Peyer's patch (tissue), 4 donors: Measurements from ENCODE around the gene LRRC57. TPM values are rescaled to one million over a fixed set of nuclear protein-coding genes. Genes with fewer than 3 reads are reported as not detected.
A peak's percentile ranks its signal among the peaks of the same experiment; 100 is the strongest.

Source experiments
- DNase-seq, 3 donors: peaks; one replicate each; pipeline ENCODE4 v3.0.0-alpha.2; 2017 to 2019
- H3K27ac ChIP-seq, 4 donors: fragments of 200-600 bp; sonication (generic); one replicate each; pipeline ENCODE4 v1.5.1; 2016 to 2019
- H3K27me3 ChIP-seq, 2 donors: fragments of 200-600 bp; sonication (generic); one replicate each; pipeline ENCODE4 v1.5.1; 2019
- H3K36me3 ChIP-seq, 3 donors: fragments of 200-600 bp; sonication (generic); one replicate each; pipeline ENCODE4 v1.5.1; 2016 to 2019
- H3K4me1 ChIP-seq, 4 donors: fragments of 200-600 bp; sonication (generic); one replicate each; pipeline ENCODE4 v1.5.1; 2016 to 2019
- H3K4me3 ChIP-seq, 4 donors: fragments of 200-600 bp; sonication (generic); 1 replicate in 3 of 4; 2 replicates in 1 of 4; pipeline ENCODE4 v1.5.1; 2016 to 2019; ENCODE audit warnings: mild to moderate bottlenecking in 1 of 4
- H3K9me3 ChIP-seq, 4 donors: fragments of 200-600 bp; sonication (generic); one replicate each; pipeline ENCODE4 v1.5.1; 2016 to 2019; ENCODE audit warnings: mild to moderate bottlenecking in 1 of 4
- POLR2A ChIP-seq, 2 donors: fragments of 450-650 bp; IDR thresholded peaks; one replicate each; pipeline ENCODE4 v1.5.1; 2017; ENCODE audit warnings: antibody characterized with exemption in 2 of 2, mild to moderate bottlenecking in 2 of 2, moderate library complexity in 2 of 2
- total RNA-seq, 4 donors: library from RNA; depleted of rRNA; stranded (reverse); fragments of >200 nt; gene quantifications; one replicate each; pipeline ENCODE4 v1.1.0, GENCODE V29; 2016
- TF ChIP-seq, protein P1 (sequence below), 6 experiments: fragments of 450-650 bp in 4 of 6; fragments of 200-600 bp in 2 of 6; sonication (generic) in 1 of 6; IDR thresholded peaks; one replicate each; pipeline ENCODE4 v1.5.1; 2017 to 2019; ENCODE audit warnings: antibody characterized with exemption in 6 of 6, mild to moderate bottlenecking in 3 of 6, moderate library complexity in 1 of 6

The LRRC57 gene
- total RNA-seq, 4 donors from 2014 or later: 22.4 to 38.1 (median 33.1) TPM

DNA sequence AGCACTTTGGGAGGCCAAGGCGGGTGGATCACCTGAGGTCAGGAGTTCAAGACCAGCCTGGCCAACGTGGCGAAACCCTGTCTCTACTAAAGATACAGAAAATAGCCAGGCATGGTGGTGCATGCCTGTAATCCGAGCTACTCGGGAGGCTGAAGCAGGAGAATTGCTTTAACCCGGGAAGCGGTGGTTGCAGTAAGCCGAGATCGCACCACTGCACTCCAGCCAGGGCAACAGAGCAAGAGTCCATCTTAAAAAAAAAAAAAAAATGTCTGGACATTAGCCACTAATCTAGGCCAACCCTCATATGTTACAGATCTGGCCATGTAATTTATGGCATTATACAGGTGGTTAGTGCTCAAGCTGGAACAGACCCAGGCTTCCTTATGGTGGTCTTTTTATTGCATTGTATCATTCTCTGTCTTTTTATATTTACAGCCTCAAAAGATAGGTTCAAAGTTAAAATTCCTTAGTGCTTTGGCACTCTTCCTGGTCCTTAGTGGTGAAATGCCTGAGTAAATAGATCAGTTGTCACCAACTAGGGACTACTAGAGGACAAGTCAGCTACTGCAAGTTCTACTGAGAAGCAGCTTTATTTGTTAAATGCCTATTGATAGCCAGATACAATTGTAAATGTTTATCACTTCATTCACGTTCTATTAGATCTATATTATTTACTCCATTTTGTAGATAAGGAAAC is 42.8 kb upstream of the LRRC57 start:
- Histone ChIP-seq H3K27me3 (no peaks in the 10 kb centered on the region), H3K4me1 (peaks cover 0 to 11% (median 0%) of the 10 kb centered on the region in 4 donors), H3K36me3 (no peaks in the 10 kb centered on the region), H3K4me3 (no peak overlapping the region), H3K9me3 (no peaks in the 10 kb centered on the region), H3K27ac (no peak overlapping the region)
- DNase-seq: no peak
- TF ChIP-seq POLR2A (IDR thresholded peaks at IDR 0.05): no peak
- TF ChIP-seq, protein P1, sequence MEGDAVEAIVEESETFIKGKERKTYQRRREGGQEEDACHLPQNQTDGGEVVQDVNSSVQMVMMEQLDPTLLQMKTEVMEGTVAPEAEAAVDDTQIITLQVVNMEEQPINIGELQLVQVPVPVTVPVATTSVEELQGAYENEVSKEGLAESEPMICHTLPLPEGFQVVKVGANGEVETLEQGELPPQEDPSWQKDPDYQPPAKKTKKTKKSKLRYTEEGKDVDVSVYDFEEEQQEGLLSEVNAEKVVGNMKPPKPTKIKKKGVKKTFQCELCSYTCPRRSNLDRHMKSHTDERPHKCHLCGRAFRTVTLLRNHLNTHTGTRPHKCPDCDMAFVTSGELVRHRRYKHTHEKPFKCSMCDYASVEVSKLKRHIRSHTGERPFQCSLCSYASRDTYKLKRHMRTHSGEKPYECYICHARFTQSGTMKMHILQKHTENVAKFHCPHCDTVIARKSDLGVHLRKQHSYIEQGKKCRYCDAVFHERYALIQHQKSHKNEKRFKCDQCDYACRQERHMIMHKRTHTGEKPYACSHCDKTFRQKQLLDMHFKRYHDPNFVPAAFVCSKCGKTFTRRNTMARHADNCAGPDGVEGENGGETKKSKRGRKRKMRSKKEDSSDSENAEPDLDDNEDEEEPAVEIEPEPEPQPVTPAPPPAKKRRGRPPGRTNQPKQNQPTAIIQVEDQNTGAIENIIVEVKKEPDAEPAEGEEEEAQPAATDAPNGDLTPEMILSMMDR (IDR thresholded peaks at IDR 0.05): peak in 5 of 6 experiments; percentile 12 to 58 (median 56)

GRCh38 chr15:42590619-42591237 is 42.1 kb upstream of the LRRC57 start:
- Histone ChIP-seq H3K4me3 (no peak overlapping the region), H3K4me1 (peaks cover 0 to 8% (median 0%) of the 10 kb centered on the region in 4 donors), H3K27me3 (no peaks in the 10 kb centered on the region), H3K36me3 (no peaks in the 10 kb centered on the region), H3K27ac (no peak overlapping the region), H3K9me3 (no peaks in the 10 kb centered on the region)
- no peak for DNase-seq
- TF ChIP-seq, protein P1 (IDR thresholded peaks at IDR 0.05): no peak
- TF ChIP-seq POLR2A (IDR thresholded peaks at IDR 0.05): no peak

DNA sequence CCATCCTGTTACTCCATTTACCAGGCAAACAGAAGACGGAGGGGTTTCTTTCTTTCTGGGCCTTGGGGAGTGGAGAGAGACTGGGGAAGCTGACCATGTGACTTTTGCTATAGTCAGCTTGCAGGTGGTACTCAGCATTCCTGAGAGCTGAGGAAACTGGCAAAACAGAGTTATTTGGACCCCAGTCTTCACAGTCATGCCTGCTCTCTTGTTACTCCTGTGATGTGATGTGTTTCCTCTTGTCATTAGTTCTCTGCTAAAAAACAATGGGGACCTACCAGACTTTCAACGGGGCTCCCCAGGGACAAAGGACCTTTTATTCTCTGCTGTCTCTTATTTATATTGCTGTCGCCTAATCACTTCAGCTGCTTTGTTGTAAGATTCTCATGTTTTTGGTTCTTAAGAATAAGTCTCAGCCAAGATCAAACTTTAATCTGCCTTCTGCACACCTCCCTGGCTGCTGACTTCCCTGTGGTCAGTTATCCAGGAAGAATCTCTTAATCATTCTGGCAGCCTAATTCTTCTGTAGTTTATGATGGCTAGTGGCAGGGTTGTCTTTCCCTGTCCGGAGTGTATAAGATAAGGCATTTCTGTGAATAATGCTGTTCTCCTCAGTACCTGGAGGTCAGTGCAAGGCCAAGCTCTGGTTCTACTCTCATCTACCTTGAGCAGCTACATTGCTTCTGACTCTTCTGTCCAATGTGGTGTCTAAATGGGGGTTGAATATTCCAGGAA is 35.6 kb upstream of the LRRC57 start:
- DNase-seq: no peak
- TF ChIP-seq, protein P1 (IDR thresholded peaks at IDR 0.05): no peak
- TF ChIP-seq POLR2A (IDR thresholded peaks at IDR 0.05): no peak
- Histone ChIP-seq H3K4me3 (peak overlapping the region in 1 of 4 donors; percentile 8), H3K9me3 (no peaks in the 10 kb centered on the region), H3K27ac (no peak overlapping the region), H3K4me1 (peaks cover 0 to 20% (median 2%) of the 10 kb centered on the region in 4 donors), H3K36me3 (no peaks in the 10 kb centered on the region), H3K27me3 (no peaks in the 10 kb centered on the region)

DNA sequence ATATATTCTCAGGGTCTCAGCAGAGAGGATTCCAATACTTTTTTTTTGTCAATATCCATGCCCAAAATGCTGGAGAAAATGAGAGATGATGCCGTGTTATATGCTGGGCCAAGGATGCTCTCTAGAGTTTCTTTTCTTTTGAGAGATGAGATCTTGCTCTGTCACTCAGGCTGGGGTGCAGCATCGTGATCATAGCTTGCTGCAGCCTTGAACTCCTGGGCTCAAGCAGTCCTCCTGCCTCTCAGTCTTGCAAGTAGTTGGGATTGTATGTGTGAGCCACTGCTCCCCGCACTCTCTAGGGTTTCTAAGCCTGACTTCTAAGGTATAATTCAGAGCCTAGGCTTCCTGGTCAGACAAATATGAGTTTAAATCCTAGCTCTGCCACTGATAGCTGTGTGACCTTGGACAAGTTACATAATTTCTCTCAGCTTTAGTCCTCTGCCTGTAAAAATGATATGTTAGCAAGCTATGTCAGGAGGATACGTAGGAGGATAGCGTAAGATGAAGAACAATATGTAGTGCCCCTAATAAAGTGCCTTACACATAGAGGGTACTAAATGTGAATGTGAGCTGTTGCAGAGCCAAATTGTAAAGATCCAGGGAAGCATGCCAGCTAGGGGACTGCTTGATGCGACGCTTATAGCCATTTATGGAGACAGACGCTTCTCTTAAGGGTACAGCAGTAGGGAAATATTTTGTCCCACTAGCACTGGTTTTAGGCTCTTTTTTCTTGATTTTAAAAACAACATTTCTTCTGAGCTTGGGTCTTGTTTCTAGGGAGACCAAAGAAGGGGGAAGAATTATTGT is 34.2 kb upstream of the LRRC57 start:
- no peaks in the 10 kb centered on the region for H3K27me3 ChIP-seq
- TF ChIP-seq, protein P1 (IDR thresholded peaks at IDR 0.05): no peak
- no peak for TF ChIP-seq POLR2A (IDR thresholded peaks at IDR 0.05)
- no peak for DNase-seq
- no peaks in the 10 kb centered on the region for H3K9me3 ChIP-seq
- peaks cover 0 to 20% (median 2%) of the 10 kb centered on the region in 4 donors for H3K4me1 ChIP-seq
- H3K36me3 ChIP-seq: no peaks in the 10 kb centered on the region
- H3K4me3 ChIP-seq: peak overlapping the region in 1 of 4 donors; percentile 8
- H3K27ac ChIP-seq: peak overlapping the region in 1 of 4 donors; percentile 55

DNA sequence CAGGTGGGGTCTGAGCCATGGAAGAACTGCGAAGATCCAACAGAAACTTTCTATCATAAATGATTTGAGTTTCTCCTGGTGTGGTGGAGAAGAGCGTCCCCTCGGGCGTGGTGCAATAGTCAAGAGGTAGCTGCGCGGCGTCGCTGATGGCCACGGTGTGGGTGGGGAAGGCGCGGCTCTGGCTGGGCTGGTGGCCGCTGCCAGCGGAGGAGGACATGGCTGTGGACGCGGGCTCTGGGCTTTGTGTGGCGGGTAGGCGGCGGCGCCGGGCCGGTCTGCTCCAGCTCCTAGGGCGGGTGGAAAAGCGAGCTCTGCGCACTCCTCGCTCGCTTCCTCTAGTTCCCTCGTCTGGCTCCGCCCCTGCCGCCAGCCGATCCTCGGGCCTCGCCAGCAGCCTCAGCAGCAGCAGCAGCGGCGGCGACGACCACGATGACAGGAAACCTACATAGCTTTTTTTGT is 32.7 kb upstream of the LRRC57 start:
- peak overlapping the region; percentile 62 to 82 (median 74) for H3K27ac ChIP-seq
- H3K27me3 ChIP-seq: no peaks in the 10 kb centered on the region
- peaks cover 0 to 31% (median 3%) of the 10 kb centered on the region in 4 donors for H3K4me1 ChIP-seq
- H3K36me3 ChIP-seq: no peaks in the 10 kb centered on the region
- TF ChIP-seq, protein P1 (IDR thresholded peaks at IDR 0.05): no peak
- TF ChIP-seq POLR2A (IDR thresholded peaks at IDR 0.05): no peak
- DNase-seq: peak; percentile 85 to 94 (median 85)
- H3K4me3 ChIP-seq: peak overlapping the region; percentile 37 to 59 (median 44)
- H3K9me3 ChIP-seq: no peaks in the 10 kb centered on the region
